WTC11 (cell line): ENCODE data around the gene NAA50. TPM values are rescaled to one million over a fixed set of nuclear protein-coding genes. Genes with fewer than 3 reads are reported as not detected.

Experiments
- ATAC-seq: fragments of 200-7000 bp; cut with Tn5 transposase; 2 replicates; pipeline ENCODE4 v1.10.0; 2021; ENCODE audit warnings: mild to moderate bottlenecking, moderate library complexity
- CTCF ChIA-PET: fragments of 300-600 bp; sonication (Branson Sonifier 250); formaldehyde crosslinking; loops from one replicate; lab custom pipeline; 2021; ENCODE audit warnings: antibody characterized with exemption; lab: Charles Lee
- POLR2A ChIA-PET: fragments of 350-600 bp; sonication (Branson Sonifier 250); formaldehyde crosslinking; loops from one replicate; lab custom pipeline; 2021; ENCODE audit warnings: antibody characterized with exemption; lab: Charles Lee
- DNase-seq: peaks from one replicate; pipeline ENCODE4 v3.0.0; 2021; ENCODE audit warnings: low spot score
- H3K27ac Mint-ChIP-seq: 2 replicates; pipeline ENCODE4 v1.8.0; 2021; ENCODE audit warnings: mixed read lengths
- H3K27me3 Mint-ChIP-seq: 2 replicates; pipeline ENCODE4 v1.8.0; 2021; ENCODE audit warnings: low read depth, mild to moderate bottlenecking, moderate library complexity, mixed read lengths
- H3K36me3 Mint-ChIP-seq: 2 replicates; pipeline ENCODE4 v1.8.0; 2021; ENCODE audit warnings: mixed read lengths
- H3K4me1 Mint-ChIP-seq: 2 replicates; pipeline ENCODE4 v1.8.0; 2022; ENCODE audit warnings: mixed read lengths
- H3K4me3 Mint-ChIP-seq: 2 replicates; pipeline ENCODE4 v1.8.0; 2021; ENCODE audit warnings: mild to moderate bottlenecking, moderate library complexity, mixed read lengths
- H3K9me3 Mint-ChIP-seq: 2 replicates; pipeline ENCODE4 v1.8.0; 2021; ENCODE audit warnings: mixed read lengths
- CBFB ChIP-seq: sonication (generic); formaldehyde crosslinking; IDR thresholded peaks from 2 replicates; pipeline ENCODE4 v1.8.1; 2022; ENCODE audit warnings: mild to moderate bottlenecking, low read depth, missing genetic modification reagents
- ESRRA ChIP-seq: sonication (generic); formaldehyde crosslinking; IDR thresholded peaks from 2 replicates; pipeline ENCODE4 v1.8.1; 2022; ENCODE audit warnings: mild to moderate bottlenecking, missing genetic modification reagents, borderline replicate concordance
- ETV6 ChIP-seq: sonication (generic); formaldehyde crosslinking; IDR thresholded peaks from 2 replicates; pipeline ENCODE4 v1.8.1; 2022; ENCODE audit warnings: mild to moderate bottlenecking, missing genetic modification reagents
- JUN ChIP-seq: sonication (generic); formaldehyde crosslinking; IDR thresholded peaks from 2 replicates; pipeline ENCODE4 v1.8.0; 2023; ENCODE audit warnings: mild to moderate bottlenecking, missing genetic modification reagents
- MXD4 ChIP-seq: fragments of 250-450 bp; sonication (Bioruptor Pico); IDR thresholded peaks from 2 replicates; pipeline ENCODE4 v1.8.0; 2021; ENCODE audit warnings: mild to moderate bottlenecking, moderate library complexity, borderline replicate concordance
- NFATC4 ChIP-seq: fragments of 250-450 bp; sonication (Bioruptor Pico); IDR thresholded peaks from 2 replicates; pipeline ENCODE4 v1.9.0; 2021; ENCODE audit warnings: mild to moderate bottlenecking
- SOX15 ChIP-seq: fragments of 250-450 bp; sonication (Bioruptor Pico); IDR thresholded peaks from 2 replicates; pipeline ENCODE4 v1.9.0; 2021; ENCODE audit warnings: mild to moderate bottlenecking
- TEAD1 ChIP-seq: sonication (generic); formaldehyde crosslinking; IDR thresholded peaks from 2 replicates; pipeline ENCODE4 v1.8.0; 2022; ENCODE audit warnings: mild to moderate bottlenecking, missing genetic modification reagents
- ZNF121 ChIP-seq: sonication (generic); formaldehyde crosslinking; IDR thresholded peaks from 2 replicates; pipeline ENCODE4 v1.8.0; 2023; ENCODE audit warnings: missing genetic modification reagents
- total RNA-seq: library from RNA; stranded (reverse); gene quantifications from 3 replicates; pipeline ENCODE4 v1.2.3, GENCODE V29; 2021
- TF ChIP-seq, protein P1 (sequence below): fragments of 250-450 bp; sonication (Bioruptor Pico); IDR thresholded peaks from 2 replicates; pipeline ENCODE4 v1.8.0; 2021; ENCODE audit warnings: mild to moderate bottlenecking
- TF ChIP-seq, protein P2 (sequence below): sonication (generic); formaldehyde crosslinking; IDR thresholded peaks from 2 replicates; pipeline ENCODE4 v1.8.1; 2023; ENCODE audit warnings: mild to moderate bottlenecking, missing genetic modification reagents, moderate library complexity
- TF ChIP-seq, protein P3 (sequence below): fragments of 250-450 bp; sonication (Bioruptor Pico); conservative IDR thresholded peaks from 2 replicates; pipeline ENCODE4 v1.9.0; 2021; ENCODE audit warnings: mild to moderate bottlenecking
- TF ChIP-seq, protein P4 (sequence below): fragments of 250-450 bp; sonication (Bioruptor Pico); IDR thresholded peaks from 2 replicates; pipeline ENCODE4 v1.9.0; 2021; ENCODE audit warnings: mild to moderate bottlenecking
- TF ChIP-seq, protein P5 (sequence below): sonication (generic); formaldehyde crosslinking; IDR thresholded peaks from 2 replicates; pipeline ENCODE4 v1.8.1; 2022; ENCODE audit warnings: mild to moderate bottlenecking, missing genetic modification reagents, moderate library complexity, borderline replicate concordance
- TF ChIP-seq, protein P6 (sequence below): sonication (generic); formaldehyde crosslinking; IDR thresholded peaks from 2 replicates; pipeline ENCODE4 v1.8.0; 2022; ENCODE audit warnings: mild to moderate bottlenecking, missing genetic modification reagents
- TF ChIP-seq, protein P7 (sequence below): fragments of 250-450 bp; sonication (Bioruptor Pico); IDR thresholded peaks from 2 replicates; pipeline ENCODE4 v2.1.2; 2022; ENCODE audit warnings: mild to moderate bottlenecking, moderate library complexity
- TF ChIP-seq, protein P8 (sequence below): sonication (generic); formaldehyde crosslinking; IDR thresholded peaks from 2 replicates; pipeline ENCODE4 v1.8.1; 2023; ENCODE audit warnings: mild to moderate bottlenecking, missing genetic modification reagents, borderline replicate concordance

The NAA50 gene
- total RNA-seq, 1 experiment from 2014 or later, result 193 TPM

DNA sequence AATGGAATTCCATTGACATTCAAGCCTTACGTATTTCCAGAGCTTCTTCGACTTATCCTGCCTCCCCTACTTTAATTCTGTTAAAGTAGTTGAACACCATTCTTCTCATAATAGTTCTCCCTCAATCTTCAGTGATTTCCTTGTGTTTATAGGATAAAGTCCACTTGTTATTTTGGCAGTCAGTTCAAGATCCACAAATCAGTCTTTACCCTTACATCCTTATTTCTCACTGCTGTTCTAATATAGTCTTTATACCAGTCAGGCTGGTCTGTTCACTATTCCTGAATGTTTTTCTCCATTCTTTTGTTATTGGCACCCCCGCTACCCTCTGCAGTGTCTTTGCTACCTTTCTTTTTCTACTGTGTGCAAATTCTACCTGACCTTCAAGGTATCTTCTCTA, 30.5 kb upstream of the NAA50 start (continued):
- TF ChIP-seq, protein P1, sequence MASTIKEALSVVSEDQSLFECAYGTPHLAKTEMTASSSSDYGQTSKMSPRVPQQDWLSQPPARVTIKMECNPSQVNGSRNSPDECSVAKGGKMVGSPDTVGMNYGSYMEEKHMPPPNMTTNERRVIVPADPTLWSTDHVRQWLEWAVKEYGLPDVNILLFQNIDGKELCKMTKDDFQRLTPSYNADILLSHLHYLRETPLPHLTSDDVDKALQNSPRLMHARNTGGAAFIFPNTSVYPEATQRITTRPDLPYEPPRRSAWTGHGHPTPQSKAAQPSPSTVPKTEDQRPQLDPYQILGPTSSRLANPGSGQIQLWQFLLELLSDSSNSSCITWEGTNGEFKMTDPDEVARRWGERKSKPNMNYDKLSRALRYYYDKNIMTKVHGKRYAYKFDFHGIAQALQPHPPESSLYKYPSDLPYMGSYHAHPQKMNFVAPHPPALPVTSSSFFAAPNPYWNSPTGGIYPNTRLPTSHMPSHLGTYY (CRISPR knock-in tag), result no peak
- TF ChIP-seq ESRRA (CRISPR knock-in tag) (no peak), MXD4 (CRISPR knock-in tag) (no peak), ETV6 (CRISPR knock-in tag) (no peak)
- TF ChIP-seq, protein P2, sequence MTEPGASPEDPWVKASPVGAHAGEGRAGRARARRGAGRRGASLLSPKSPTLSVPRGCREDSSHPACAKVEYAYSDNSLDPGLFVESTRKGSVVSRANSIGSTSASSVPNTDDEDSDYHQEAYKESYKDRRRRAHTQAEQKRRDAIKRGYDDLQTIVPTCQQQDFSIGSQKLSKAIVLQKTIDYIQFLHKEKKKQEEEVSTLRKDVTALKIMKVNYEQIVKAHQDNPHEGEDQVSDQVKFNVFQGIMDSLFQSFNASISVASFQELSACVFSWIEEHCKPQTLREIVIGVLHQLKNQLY (CRISPR knock-in tag), result no peak
- TF ChIP-seq, protein P3, sequence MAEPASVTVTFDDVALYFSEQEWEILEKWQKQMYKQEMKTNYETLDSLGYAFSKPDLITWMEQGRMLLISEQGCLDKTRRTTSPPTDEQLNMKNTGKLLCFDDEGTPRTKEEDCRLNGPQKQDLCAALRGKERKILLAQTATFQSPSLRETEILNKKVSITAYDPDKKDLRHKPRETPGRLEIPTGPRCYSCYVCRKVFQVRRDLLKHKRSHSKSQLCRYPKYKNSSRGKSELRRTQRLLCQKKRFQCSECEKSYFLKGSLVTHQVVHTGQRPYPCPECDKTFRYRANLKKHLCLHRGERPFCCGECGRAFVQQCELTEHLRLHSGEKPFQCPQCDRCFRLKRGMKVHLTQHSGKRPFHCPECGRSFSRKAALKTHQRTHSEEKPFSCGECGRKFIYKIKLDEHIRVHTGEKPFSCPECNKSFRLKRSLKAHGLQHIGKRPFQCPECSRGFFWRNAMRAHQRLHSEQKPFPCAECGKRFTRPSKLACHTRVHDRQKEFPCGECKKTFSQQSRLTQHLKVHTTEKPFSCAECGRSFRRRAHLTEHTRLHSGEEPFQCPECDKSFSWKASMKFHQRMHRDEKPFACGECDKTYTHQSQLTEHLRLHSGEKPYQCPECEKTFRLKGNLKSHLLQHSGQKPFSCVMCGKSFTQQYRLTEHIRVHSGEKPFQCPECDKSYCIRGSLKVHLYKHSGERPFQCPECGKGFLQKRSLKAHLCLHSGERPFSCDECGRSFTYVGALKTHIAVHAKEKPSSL (CRISPR knock-in tag), result no peak

DNA sequence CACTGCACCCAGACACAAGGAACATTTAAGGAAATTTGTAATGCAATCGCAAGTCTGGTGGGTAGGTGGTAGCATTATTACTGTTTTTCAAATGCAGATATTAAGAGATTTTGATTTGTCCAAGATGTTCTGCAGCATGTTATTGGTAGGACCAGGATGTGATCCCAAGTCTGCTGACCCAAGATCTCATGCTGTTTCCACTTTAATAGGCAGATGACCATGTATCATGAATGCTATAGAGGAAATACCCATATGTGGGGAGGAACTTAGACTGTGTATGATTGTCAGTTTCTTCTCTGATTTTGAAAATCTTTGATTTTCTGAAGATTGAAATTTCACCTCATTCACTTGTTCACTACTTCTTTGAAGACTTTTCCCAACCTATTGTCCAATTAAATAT, 29.5 kb upstream of the NAA50 start:
- ChIA-PET CTCF (interaction anchor here (1.3 to 1.6 kb wide), 2 partner anchors 31 to 50 kb away, joined by 3 to 5 read pairs; no protein-coding TSS in a partner anchor), POLR2A (no interaction called here)
- Mint-ChIP-seq H3K9me3 (no peaks in the 10 kb centered on the region), H3K27ac (no peak overlapping the region), H3K36me3 (no peaks in the 10 kb centered on the region), H3K4me1 (peaks cover 23% of the 10 kb centered on the region), H3K27me3 (no peaks in the 10 kb centered on the region), H3K4me3 (no peak overlapping the region)
- ATAC-seq (no peak), DNase-seq (no peak)
- TF ChIP-seq ZNF121 (CRISPR knock-in tag) (no peak), NFATC4 (no peak), TEAD1 (no peak), CBFB (CRISPR knock-in tag) (no peak), MXD4 (CRISPR knock-in tag) (no peak), SOX15 (CRISPR knock-in tag) (no peak), JUN (CRISPR knock-in tag) (no peak)
- TF ChIP-seq, protein P2 (CRISPR knock-in tag), result no peak
- TF ChIP-seq, protein P4, sequence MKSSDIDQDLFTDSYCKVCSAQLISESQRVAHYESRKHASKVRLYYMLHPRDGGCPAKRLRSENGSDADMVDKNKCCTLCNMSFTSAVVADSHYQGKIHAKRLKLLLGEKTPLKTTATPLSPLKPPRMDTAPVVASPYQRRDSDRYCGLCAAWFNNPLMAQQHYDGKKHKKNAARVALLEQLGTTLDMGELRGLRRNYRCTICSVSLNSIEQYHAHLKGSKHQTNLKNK (CRISPR knock-in tag), result no peak
- TF ChIP-seq, protein P5, sequence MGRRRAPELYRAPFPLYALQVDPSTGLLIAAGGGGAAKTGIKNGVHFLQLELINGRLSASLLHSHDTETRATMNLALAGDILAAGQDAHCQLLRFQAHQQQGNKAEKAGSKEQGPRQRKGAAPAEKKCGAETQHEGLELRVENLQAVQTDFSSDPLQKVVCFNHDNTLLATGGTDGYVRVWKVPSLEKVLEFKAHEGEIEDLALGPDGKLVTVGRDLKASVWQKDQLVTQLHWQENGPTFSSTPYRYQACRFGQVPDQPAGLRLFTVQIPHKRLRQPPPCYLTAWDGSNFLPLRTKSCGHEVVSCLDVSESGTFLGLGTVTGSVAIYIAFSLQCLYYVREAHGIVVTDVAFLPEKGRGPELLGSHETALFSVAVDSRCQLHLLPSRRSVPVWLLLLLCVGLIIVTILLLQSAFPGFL (CRISPR knock-in tag), result no peak
- TF ChIP-seq, protein P6, sequence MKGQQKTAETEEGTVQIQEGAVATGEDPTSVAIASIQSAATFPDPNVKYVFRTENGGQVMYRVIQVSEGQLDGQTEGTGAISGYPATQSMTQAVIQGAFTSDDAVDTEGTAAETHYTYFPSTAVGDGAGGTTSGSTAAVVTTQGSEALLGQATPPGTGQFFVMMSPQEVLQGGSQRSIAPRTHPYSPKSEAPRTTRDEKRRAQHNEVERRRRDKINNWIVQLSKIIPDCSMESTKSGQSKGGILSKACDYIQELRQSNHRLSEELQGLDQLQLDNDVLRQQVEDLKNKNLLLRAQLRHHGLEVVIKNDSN (CRISPR knock-in tag), result no peak
- TF ChIP-seq, protein P7, sequence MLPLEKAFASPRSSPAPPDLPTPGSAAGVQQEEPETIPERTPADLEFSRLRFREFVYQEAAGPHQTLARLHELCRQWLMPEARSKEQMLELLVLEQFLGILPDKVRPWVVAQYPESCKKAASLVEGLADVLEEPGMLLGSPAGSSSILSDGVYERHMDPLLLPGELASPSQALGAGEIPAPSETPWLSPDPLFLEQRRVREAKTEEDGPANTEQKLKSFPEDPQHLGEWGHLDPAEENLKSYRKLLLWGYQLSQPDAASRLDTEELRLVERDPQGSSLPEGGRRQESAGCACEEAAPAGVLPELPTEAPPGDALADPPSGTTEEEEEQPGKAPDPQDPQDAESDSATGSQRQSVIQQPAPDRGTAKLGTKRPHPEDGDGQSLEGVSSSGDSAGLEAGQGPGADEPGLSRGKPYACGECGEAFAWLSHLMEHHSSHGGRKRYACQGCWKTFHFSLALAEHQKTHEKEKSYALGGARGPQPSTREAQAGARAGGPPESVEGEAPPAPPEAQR (CRISPR knock-in tag), result no peak
- TF ChIP-seq, protein P8, sequence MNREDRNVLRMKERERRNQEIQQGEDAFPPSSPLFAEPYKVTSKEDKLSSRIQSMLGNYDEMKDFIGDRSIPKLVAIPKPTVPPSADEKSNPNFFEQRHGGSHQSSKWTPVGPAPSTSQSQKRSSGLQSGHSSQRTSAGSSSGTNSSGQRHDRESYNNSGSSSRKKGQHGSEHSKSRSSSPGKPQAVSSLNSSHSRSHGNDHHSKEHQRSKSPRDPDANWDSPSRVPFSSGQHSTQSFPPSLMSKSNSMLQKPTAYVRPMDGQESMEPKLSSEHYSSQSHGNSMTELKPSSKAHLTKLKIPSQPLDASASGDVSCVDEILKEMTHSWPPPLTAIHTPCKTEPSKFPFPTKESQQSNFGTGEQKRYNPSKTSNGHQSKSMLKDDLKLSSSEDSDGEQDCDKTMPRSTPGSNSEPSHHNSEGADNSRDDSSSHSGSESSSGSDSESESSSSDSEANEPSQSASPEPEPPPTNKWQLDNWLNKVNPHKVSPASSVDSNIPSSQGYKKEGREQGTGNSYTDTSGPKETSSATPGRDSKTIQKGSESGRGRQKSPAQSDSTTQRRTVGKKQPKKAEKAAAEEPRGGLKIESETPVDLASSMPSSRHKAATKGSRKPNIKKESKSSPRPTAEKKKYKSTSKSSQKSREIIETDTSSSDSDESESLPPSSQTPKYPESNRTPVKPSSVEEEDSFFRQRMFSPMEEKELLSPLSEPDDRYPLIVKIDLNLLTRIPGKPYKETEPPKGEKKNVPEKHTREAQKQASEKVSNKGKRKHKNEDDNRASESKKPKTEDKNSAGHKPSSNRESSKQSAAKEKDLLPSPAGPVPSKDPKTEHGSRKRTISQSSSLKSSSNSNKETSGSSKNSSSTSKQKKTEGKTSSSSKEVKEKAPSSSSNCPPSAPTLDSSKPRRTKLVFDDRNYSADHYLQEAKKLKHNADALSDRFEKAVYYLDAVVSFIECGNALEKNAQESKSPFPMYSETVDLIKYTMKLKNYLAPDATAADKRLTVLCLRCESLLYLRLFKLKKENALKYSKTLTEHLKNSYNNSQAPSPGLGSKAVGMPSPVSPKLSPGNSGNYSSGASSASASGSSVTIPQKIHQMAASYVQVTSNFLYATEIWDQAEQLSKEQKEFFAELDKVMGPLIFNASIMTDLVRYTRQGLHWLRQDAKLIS (CRISPR knock-in tag), result no peak
